PC-9 (cell line): ENCODE measurements around the gene ALK. TPM values are rescaled to one million over a fixed set of nuclear protein-coding genes. Genes with fewer than 3 reads are reported as not detected.

Source experiments
- BruUV-seq: library from RNA; stranded (reverse); fragments of 400-500 nt; replicated peaks from 2 replicates; lab custom pipeline; 2021; lab: Mats Ljungman, UMichigan
- CTCF ChIA-PET: fragments of 300-600 bp; sonication (Branson Sonifier 250); formaldehyde crosslinking; loops from one replicate; lab custom pipeline; 2022; ENCODE audit warnings: antibody characterized with exemption; lab: Charles Lee
- POLR2A ChIA-PET: fragments of 300-600 bp; sonication (Branson Sonifier 250); formaldehyde crosslinking; loops from one replicate; lab custom pipeline; 2022; ENCODE audit warnings: antibody characterized with exemption; ENCODE audit not compliant: unreplicated experiment; lab: Charles Lee
- DNase-seq, 2 experiments: peaks; one replicate each; pipeline versions ENCODE4 v3.0.0 to v3.0.0-alpha.2; 2015 to 2022; ENCODE audit warnings: mixed read lengths in 1 of 2
- H2AFZ ChIP-seq: fragments of 200-600 bp; sonication (generic); 2 replicates; pipeline ENCODE4 v1.8.1; 2017; ENCODE audit warnings: antibody characterized with exemption
- H3F3A ChIP-seq: fragments of 200-600 bp; sonication (generic); 2 replicates; pipeline ENCODE4 v1.8.1; 2017; ENCODE audit warnings: antibody characterized with exemption, mild to moderate bottlenecking, low read depth; ENCODE audit not compliant: insufficient read depth
- H3K27ac ChIP-seq: fragments of 200-600 bp; sonication (generic); 2 replicates; pipeline ENCODE4 v1.6.1; 2016; ENCODE audit warnings: mixed run types
- H3K27me3 ChIP-seq: fragments of 200-600 bp; sonication (generic); 2 replicates; pipeline ENCODE4 v1.6.1; 2016; ENCODE audit warnings: low read depth, mixed run types; ENCODE audit not compliant: insufficient read depth
- H3K36me3 ChIP-seq: fragments of 200-600 bp; sonication (generic); 2 replicates; pipeline ENCODE4 v1.6.1; 2016; ENCODE audit warnings: low read depth, mixed run types
- H3K4me1 ChIP-seq: fragments of 200-600 bp; sonication (generic); replicated peaks from 2 replicates; pipeline ENCODE4 v1.6.1; 2016; ENCODE audit warnings: mixed run types; ENCODE audit not compliant: insufficient read depth
- H3K4me2 ChIP-seq: fragments of 200-600 bp; sonication (generic); 2 replicates; pipeline ENCODE4 v1.6.1; 2017; ENCODE audit warnings: mixed run types
- H3K4me3 ChIP-seq: fragments of 200-600 bp; sonication (generic); 2 replicates; pipeline ENCODE4 v1.6.1; 2016; ENCODE audit warnings: mixed run types
- H3K79me2 ChIP-seq: fragments of 200-600 bp; sonication (generic); 2 replicates; pipeline ENCODE4 v1.6.1; 2017; ENCODE audit warnings: low read depth, mixed run types
- H3K9me2 ChIP-seq: fragments of 200-600 bp; sonication (generic); 2 replicates; pipeline ENCODE4 v1.8.1; 2017; ENCODE audit warnings: mild to moderate bottlenecking; ENCODE audit not compliant: insufficient read depth
- H3K9me3 ChIP-seq: fragments of 200-600 bp; sonication (generic); 2 replicates; pipeline ENCODE4 v1.8.1; 2016; ENCODE audit warnings: low read depth; ENCODE audit not compliant: insufficient read depth
- H4K20me1 ChIP-seq: fragments of 200-600 bp; sonication (generic); 2 replicates; pipeline ENCODE4 v1.8.1; 2017; ENCODE audit not compliant: insufficient read depth
- CTCF ChIP-seq: fragments of 200-600 bp; sonication (generic); conservative IDR thresholded peaks from 2 replicates; pipeline ENCODE4 v1.6.1; 2017; ENCODE audit warnings: mixed run types, antibody characterized with exemption, mild to moderate bottlenecking, moderate library complexity
- EZH2 ChIP-seq: fragments of 200-600 bp; sonication (generic); IDR thresholded peaks from 2 replicates; pipeline ENCODE4 v1.8.0; 2017; ENCODE audit warnings: antibody characterized with exemption, low read depth
- intact Hi-C: fragments of 100-400 bp; cut with micrococcal nuclease; formaldehyde crosslinking; loops from one replicate; pipeline ENCODE4 v1.10.0; 2022; ENCODE audit not compliant: unreplicated experiment
- total RNA-seq: library from RNA; stranded (reverse); gene quantifications from 2 replicates; pipeline ENCODE4 v1.2.3, GENCODE V29; 2021

ALK gene
- total RNA-seq, 1 experiment from 2014 or later, result not detected

GRCh38 chr2:29509878-29510277 lies 411.5 kb downstream of the ALK start:
- Histone ChIP-seq H3K9me3 (no peaks in the 10 kb centered on the region), H3K4me3 (no peak overlapping the region), H3K79me2 (no peaks in the 10 kb centered on the region), H3K27me3 (peaks cover 28% of the 10 kb centered on the region), H4K20me1 (no peaks in the 10 kb centered on the region; the same call in 1 of the 2 replicates), H3F3A (no peaks in the 10 kb centered on the region), H3K4me2 (no peak overlapping the region), H3K36me3 (no peaks in the 10 kb centered on the region), H3K27ac (no peak overlapping the region), H3K4me1 (no peaks in the 10 kb centered on the region), H3K9me2 (no peaks in the 10 kb centered on the region), H2AFZ (no peak overlapping the region)
- DNase-seq, result no peak
- ChIA-PET CTCF (no interaction called here), POLR2A (no interaction called here)
- BruUV-seq, result no TSS peak
- TF ChIP-seq CTCF (no peak), EZH2 (no peak)
- intact Hi-C loops, result no loop called here

DNA sequence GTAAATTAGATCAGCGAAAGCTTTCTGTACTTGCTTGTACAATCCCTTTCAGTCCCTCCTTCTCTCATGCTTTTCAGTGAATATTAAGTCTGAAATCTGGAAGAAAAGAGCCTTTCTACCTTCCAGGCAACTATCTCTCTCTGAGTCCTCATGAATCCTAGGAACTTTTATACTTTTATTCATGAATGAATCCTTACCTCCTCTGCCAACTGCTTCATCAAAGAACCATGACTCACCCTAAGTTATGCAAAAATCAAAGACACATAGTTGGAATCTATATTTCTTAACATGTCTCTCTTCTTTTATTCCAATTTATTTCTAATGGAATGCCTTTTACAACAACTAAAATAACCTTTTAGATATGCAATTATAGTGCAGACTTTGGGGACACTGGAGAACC lies 412.0 kb downstream of the ALK start:
- intact Hi-C loops, result no loop called here

DNA sequence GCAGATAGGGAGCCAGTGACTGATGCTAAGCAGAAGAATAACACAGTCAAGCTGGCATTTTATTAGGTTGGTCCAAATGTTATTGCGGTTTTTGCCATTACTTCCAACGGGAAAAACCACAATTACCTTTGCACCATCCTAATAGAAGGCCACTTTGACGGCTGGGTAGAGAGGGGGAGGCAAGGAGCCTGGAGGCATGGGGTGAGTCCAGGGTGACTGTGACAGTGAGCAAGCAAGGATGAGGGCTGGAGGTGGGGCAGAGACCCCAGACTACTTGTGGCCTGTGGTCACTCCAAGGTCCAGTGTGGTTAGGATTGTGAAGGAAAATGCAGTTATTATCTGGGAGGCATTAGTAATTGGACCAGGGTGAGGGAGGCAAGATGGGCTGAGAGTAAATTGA lies 416.6 kb downstream of the ALK start:
- BruUV-seq, result no TSS peak
- no peaks in the 10 kb centered on the region for H3K79me2 ChIP-seq
- H3F3A ChIP-seq, result no peaks in the 10 kb centered on the region
- no peak overlapping the region for H3K4me3 ChIP-seq
- ChIA-PET POLR2A (no interaction called here), CTCF (no interaction called here)
- no peaks in the 10 kb centered on the region for H3K9me3 ChIP-seq
- no peak for DNase-seq
- no peak overlapping the region for H3K4me2 ChIP-seq
- TF ChIP-seq EZH2, result no peak
- TF ChIP-seq CTCF, result no peak
- H3K27ac ChIP-seq, result no peak overlapping the region
- no peak overlapping the region for H2AFZ ChIP-seq
- peaks cover 56% of the 10 kb centered on the region for H3K27me3 ChIP-seq
- no peaks in the 10 kb centered on the region for H3K4me1 ChIP-seq
- H4K20me1 ChIP-seq, result no peaks in the 10 kb centered on the region; the same call in 1 of the 2 replicates
- no peaks in the 10 kb centered on the region for H3K36me3 ChIP-seq
- no peaks in the 10 kb centered on the region for H3K9me2 ChIP-seq
- intact Hi-C loops, result no loop called here

More for the DNA sequence above, 412.0 kb downstream of the ALK start:
- no peak for DNase-seq
- H3K79me2 ChIP-seq, result no peaks in the 10 kb centered on the region
- no peaks in the 10 kb centered on the region for H3F3A ChIP-seq
- H3K4me1 ChIP-seq, result no peaks in the 10 kb centered on the region
- ChIA-PET CTCF (no interaction called here), POLR2A (no interaction called here)
- no peak overlapping the region for H3K4me2 ChIP-seq
- no peaks in the 10 kb centered on the region for H3K36me3 ChIP-seq
- no peaks in the 10 kb centered on the region for H3K9me2 ChIP-seq
- H4K20me1 ChIP-seq, result no peaks in the 10 kb centered on the region
- TF ChIP-seq CTCF, result no peak
- no peak for TF ChIP-seq EZH2
- no TSS peak for BruUV-seq
- H3K27ac ChIP-seq, result no peak overlapping the region
- peaks cover 24% of the 10 kb centered on the region for H3K27me3 ChIP-seq
- no peak overlapping the region for H3K4me3 ChIP-seq
- no peak overlapping the region for H2AFZ ChIP-seq
- H3K9me3 ChIP-seq, result no peaks in the 10 kb centered on the region
